Gastrocnemius medialis (tissue), 4 donors: ENCODE measurements around the gene IYD.

ENCODE experiments used
- POLR2A ChIP-seq, 2 donors: fragments of 450-650 bp; IDR thresholded peaks; one replicate each; pipeline ENCODE4 v1.6.1; 2017; ENCODE audit warnings: antibody characterized with exemption in 2 of 2, mild to moderate bottlenecking in 2 of 2, moderate library complexity in 2 of 2
- TF ChIP-seq, protein P1 (sequence below), 5 experiments: fragments of 450-650 bp in 3 of 5; fragments of 200-600 bp in 2 of 5; sonication (generic) in 2 of 5; IDR thresholded peaks in 4 of 5; conservative IDR thresholded peaks in 1 of 5; 1 replicate in 4 of 5; 2 replicates in 1 of 5; pipeline ENCODE4 v1.5.1; 2016 to 2019; ENCODE audit warnings: antibody characterized with exemption in 5 of 5, mild to moderate bottlenecking in 3 of 5, moderate library complexity in 3 of 5

DNA sequence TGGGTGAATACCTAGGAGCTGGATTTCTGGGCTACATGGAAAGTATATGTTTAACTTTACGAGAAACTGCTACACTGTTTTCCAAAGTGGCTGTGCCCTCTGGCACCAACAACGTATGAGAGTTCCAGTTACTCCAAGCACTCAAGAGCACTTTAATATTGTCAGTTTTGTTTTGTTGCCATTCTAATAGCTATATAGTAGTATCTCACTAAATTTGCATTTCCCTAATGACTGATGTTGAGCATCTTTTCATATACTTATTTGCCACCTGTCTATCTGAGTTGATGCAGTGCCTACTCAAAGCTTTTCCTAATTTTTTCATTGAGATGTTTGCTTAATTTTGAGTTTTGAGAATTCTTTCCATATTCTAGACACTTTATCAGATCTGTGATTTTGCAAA is 76.7 kb downstream of the IYD start:
- no peak for TF ChIP-seq POLR2A (IDR thresholded peaks at IDR 0.05)
- TF ChIP-seq, protein P1, sequence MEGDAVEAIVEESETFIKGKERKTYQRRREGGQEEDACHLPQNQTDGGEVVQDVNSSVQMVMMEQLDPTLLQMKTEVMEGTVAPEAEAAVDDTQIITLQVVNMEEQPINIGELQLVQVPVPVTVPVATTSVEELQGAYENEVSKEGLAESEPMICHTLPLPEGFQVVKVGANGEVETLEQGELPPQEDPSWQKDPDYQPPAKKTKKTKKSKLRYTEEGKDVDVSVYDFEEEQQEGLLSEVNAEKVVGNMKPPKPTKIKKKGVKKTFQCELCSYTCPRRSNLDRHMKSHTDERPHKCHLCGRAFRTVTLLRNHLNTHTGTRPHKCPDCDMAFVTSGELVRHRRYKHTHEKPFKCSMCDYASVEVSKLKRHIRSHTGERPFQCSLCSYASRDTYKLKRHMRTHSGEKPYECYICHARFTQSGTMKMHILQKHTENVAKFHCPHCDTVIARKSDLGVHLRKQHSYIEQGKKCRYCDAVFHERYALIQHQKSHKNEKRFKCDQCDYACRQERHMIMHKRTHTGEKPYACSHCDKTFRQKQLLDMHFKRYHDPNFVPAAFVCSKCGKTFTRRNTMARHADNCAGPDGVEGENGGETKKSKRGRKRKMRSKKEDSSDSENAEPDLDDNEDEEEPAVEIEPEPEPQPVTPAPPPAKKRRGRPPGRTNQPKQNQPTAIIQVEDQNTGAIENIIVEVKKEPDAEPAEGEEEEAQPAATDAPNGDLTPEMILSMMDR (IDR thresholded peaks at IDR 0.05 in 4 of 5, conservative IDR thresholded peaks at IDR 0.05 in 1 of 5): no peak
